B cell (primary cell): ENCODE results near the gene CDKAL1. TPM values are rescaled to one million over a fixed set of nuclear protein-coding genes. Genes with fewer than 3 reads are reported as not detected.

Source experiments
- ATAC-seq: fragments of 200-7000 bp; cut with Tn5 transposase; one replicate; pipeline ENCODE4 v1.10.0; 2021; ENCODE audit warnings: low read depth, mild to moderate bottlenecking, moderate number of reproducible peaks, moderate library complexity
- CTCF ChIA-PET: fragments of 350-600 bp; sonication (Branson Sonifier 250); formaldehyde crosslinking; loops from one replicate; lab custom pipeline; 2021; ENCODE audit warnings: antibody characterized with exemption, inconsistent platforms; lab: Charles Lee
- POLR2A ChIA-PET: fragments of 350-600 bp; sonication (Branson Sonifier 250); formaldehyde crosslinking; loops from one replicate; lab custom pipeline; 2021; ENCODE audit warnings: antibody characterized with exemption; lab: Charles Lee
- DNase-seq: peaks from one replicate; pipeline ENCODE4 v3.0.0; 2013
- H2AFZ ChIP-seq: 2 replicates; pipeline ENCODE4 v1.6.1; 2012; ENCODE audit warnings: mild to moderate bottlenecking, low read depth, low read length; ENCODE audit not compliant: insufficient read depth, poor library complexity, severe bottlenecking
- H3K27ac ChIP-seq, 2 donors: 1 replicate in 1 of 2; 2 replicates in 1 of 2; pipeline ENCODE4 v1.5.1; 2012 to 2013; ENCODE audit warnings: low read length in 2 of 2, mild to moderate bottlenecking in 2 of 2, moderate library complexity in 1 of 2
- H3K27me3 ChIP-seq, 4 experiments: fragments of 200-600 bp in 1 of 4; sonication (generic) in 1 of 4; replicated peaks in 1 of 4; 1 replicate in 2 of 4; 2 replicates in 2 of 4; pipeline versions ENCODE4 v1.6.1 to v1.7.0; 2013 to 2016; ENCODE audit warnings: low read length in 3 of 4, mild to moderate bottlenecking in 2 of 4, mixed read lengths in 1 of 4, moderate library complexity in 1 of 4; ENCODE audit not compliant: insufficient read depth in 4 of 4, control insufficient read depth in 3 of 4; ENCODE audit errors: control extremely low read depth in 1 of 4
- H3K36me3 ChIP-seq, 2 experiments: replicated peaks in 1 of 2; 1 replicate in 1 of 2; 2 replicates in 1 of 2; pipeline versions ENCODE4 v1.6.1 to v1.7.1; 2013; ENCODE audit warnings: low read length in 1 of 2; ENCODE audit not compliant: insufficient read depth in 2 of 2, control insufficient read depth in 1 of 2; ENCODE audit errors: control extremely low read depth in 1 of 2, extremely low read depth in 1 of 2
- H3K4me1 ChIP-seq, 2 donors: fragments of 200-600 bp in 1 of 2; sonication (generic) in 1 of 2; 1 replicate in 1 of 2; 2 replicates in 1 of 2; pipeline versions ENCODE4 v1.5.1 to v1.6.1; 2013 to 2017; ENCODE audit warnings: low read length in 2 of 2; ENCODE audit not compliant: control insufficient read depth in 2 of 2, insufficient read depth in 2 of 2
- H3K4me2 ChIP-seq: replicated peaks from 2 replicates; pipeline ENCODE3; 2012; ENCODE audit warnings: mild to moderate bottlenecking, low read depth, low read length; ENCODE audit not compliant: poor library complexity, severe bottlenecking
- H3K4me3 ChIP-seq, 5 experiments: fragments of 200-600 bp in 1 of 5; sonication (generic) in 1 of 5; 1 replicate in 3 of 5; 2 replicates in 2 of 5; pipeline versions ENCODE4 v1.5.1 to v1.7.0; 2011 to 2016; ENCODE audit warnings: low read length in 4 of 5, mild to moderate bottlenecking in 4 of 5, low read depth in 2 of 5, control low read depth in 1 of 5, moderate library complexity in 1 of 5; ENCODE audit not compliant: insufficient read depth in 1 of 5; ENCODE audit errors: control extremely low read depth in 1 of 5, extremely low read depth in 1 of 5
- H3K79me2 ChIP-seq: fragments of 200-600 bp; sonication (generic); one replicate; pipeline ENCODE4 v1.6.0; 2016; ENCODE audit warnings: low read length; ENCODE audit not compliant: control insufficient read depth, insufficient read depth
- H3K9ac ChIP-seq: fragments of 200-600 bp; sonication (generic); 2 replicates; pipeline ENCODE4 v1.6.1; 2017; ENCODE audit warnings: mild to moderate bottlenecking, low read length, moderate library complexity
- H3K9me3 ChIP-seq, 3 donors: one replicate each; pipeline versions ENCODE4 v1.6.1 to v1.7.1; 2013; ENCODE audit warnings: low read length in 2 of 3; ENCODE audit not compliant: control insufficient read depth in 2 of 3, insufficient read depth in 1 of 3; ENCODE audit errors: control extremely low read depth in 1 of 3
- H4K20me1 ChIP-seq: 2 replicates; pipeline ENCODE4 v1.6.0; 2012; ENCODE audit warnings: mild to moderate bottlenecking, low read length; ENCODE audit not compliant: insufficient read depth, control insufficient read depth, poor library complexity, severe bottlenecking
- H3K27ac Mint-ChIP-seq: one replicate; pipeline ENCODE4 v1.8.0; 2021; ENCODE audit warnings: mixed read lengths
- H3K27me3 Mint-ChIP-seq: one replicate; pipeline ENCODE4 v1.8.0; 2021; ENCODE audit warnings: mixed read lengths
- H3K4me1 Mint-ChIP-seq: one replicate; pipeline ENCODE4 v1.8.0; 2021; ENCODE audit warnings: mixed read lengths
- H3K4me3 Mint-ChIP-seq: one replicate; pipeline ENCODE4 v1.8.0; 2021; ENCODE audit warnings: mixed read lengths
- H3K9me3 Mint-ChIP-seq: one replicate; pipeline ENCODE4 v1.8.0; 2022; ENCODE audit warnings: mixed read lengths; ENCODE audit not compliant: insufficient read depth
- CTCF ChIP-seq: fragments of 200-600 bp; IDR thresholded peaks from one replicate; pipeline ENCODE4 v1.8.0; 2022; ENCODE audit warnings: antibody characterized with exemption, mild to moderate bottlenecking
- EZH2 ChIP-seq: IDR thresholded peaks from 2 replicates; pipeline ENCODE4 v1.6.1; 2012; ENCODE audit warnings: borderline replicate concordance, low read depth, mild to moderate bottlenecking, moderate library complexity, low read length; ENCODE audit not compliant: insufficient read depth, poor library complexity, severe bottlenecking
- WGBS: methylation state at CpG from one replicate; pipeline ENCODE4 v1.1.5; 2013; ENCODE audit warnings: missing lambda C conversion rate; ENCODE audit not compliant: insufficient coverage; 5-methylcytosine and 5-hydroxymethylcytosine counted together
- intact Hi-C: fragments of 100-400 bp; cut with micrococcal nuclease; formaldehyde crosslinking; loops from one replicate; pipeline ENCODE4 v1.10.0; 2022
- polyA plus RNA-seq: library from polyadenylated mRNA; depleted of rRNA; stranded (reverse); fragments of >200 nt; gene quantifications from 2 replicates; pipeline ENCODE4 v1.2.3, GENCODE V29; 2012
- total RNA-seq, 2 donors: library from RNA; stranded (reverse); fragments of 120-200 nt in 1 of 2; gene quantifications; 1 replicate in 1 of 2; 2 replicates in 1 of 2; pipeline versions ENCODE4 v1.2.3 to v1.2.4, GENCODE V29; 2013 to 2022

Gene CDKAL1
- total and polyA plus RNA-seq, 2 donors (not counting 1 experiment from before 2014, with no cell fraction given), result 6.1 to 33.3 TPM

- WGBS, result no CpG with 5 or more reads among the region's 1 CpG
- intact Hi-C loops, result no loop called here
- ChIA-PET POLR2A (no interaction called here), CTCF (no interaction called here)
- no peak for ATAC-seq
- no peak overlapping the region for H3K27ac ChIP-seq
- H3K9me3 ChIP-seq, result no peaks in the 10 kb centered on the region
- no peaks in the 10 kb centered on the region for H3K27me3 ChIP-seq
- H3K27ac Mint-ChIP-seq, result no peak overlapping the region
- H3K9me3 Mint-ChIP-seq, result no peaks in the 10 kb centered on the region
- no peak overlapping the region for H3K4me3 ChIP-seq
- H3K79me2 ChIP-seq, result peaks cover 7% of the 10 kb centered on the region
- H3K4me3 Mint-ChIP-seq, result no peak overlapping the region
- TF ChIP-seq EZH2, result no peak
- TF ChIP-seq CTCF, result no peak
- H3K4me1 Mint-ChIP-seq, result peaks cover 13% of the 10 kb centered on the region
- H3K4me2 ChIP-seq, result no peak overlapping the region
- peaks cover 0 to 6% of the 10 kb centered on the region in 2 donors for H3K4me1 ChIP-seq
- no peaks in the 10 kb centered on the region for H3K27me3 Mint-ChIP-seq
- DNase-seq, result no peak
- H3K36me3 ChIP-seq, result no peaks in the 10 kb centered on the region
- H4K20me1 ChIP-seq, result no peaks in the 10 kb centered on the region
- H3K9ac ChIP-seq, result no peak overlapping the region
- no peak overlapping the region for H2AFZ ChIP-seq
Observed at GRCh38 chr6:20674664-20675063, 140.4 kb downstream of the CDKAL1 start.

GRCh38 chr6:20678831-20679352, 144.6 kb downstream of the CDKAL1 start:
- CTCF ChIA-PET, result no interaction called here
- DNase-seq (no peak), ATAC-seq (no peak)
- Mint-ChIP-seq H3K27ac (no peak overlapping the region), H3K9me3 (peaks cover 3% of the 10 kb centered on the region), H3K4me3 (no peak overlapping the region), H3K27me3 (no peaks in the 10 kb centered on the region), H3K4me1 (peaks cover 25% of the 10 kb centered on the region)
- intact Hi-C loops, result no loop called here
- no peaks in the 10 kb centered on the region for H3K9me3 ChIP-seq
- H3K4me2 ChIP-seq, result no peak overlapping the region
- POLR2A ChIA-PET, result no interaction called here
- peaks cover 9 to 15% of the 10 kb centered on the region in 2 donors for H3K4me1 ChIP-seq
- no peaks in the 10 kb centered on the region for H3K27me3 ChIP-seq
- no peak for TF ChIP-seq EZH2
- no peak for TF ChIP-seq CTCF
- WGBS, result 100% methylated on average over 1 of the region's 2 CpGs
- no peaks in the 10 kb centered on the region for H4K20me1 ChIP-seq
- no peaks in the 10 kb centered on the region for H3K36me3 ChIP-seq
- peaks cover 19% of the 10 kb centered on the region for H3K79me2 ChIP-seq
- no peak overlapping the region for H3K9ac ChIP-seq
- no peak overlapping the region for H3K27ac ChIP-seq
- no peak overlapping the region for H2AFZ ChIP-seq
- no peak overlapping the region for H3K4me3 ChIP-seq
